Body of pancreas (tissue), 4 donors: ENCODE measurements around the gene KRTAP10-5. TPM values are rescaled to one million over a fixed set of nuclear protein-coding genes. Genes with fewer than 3 reads are reported as not detected.
"Not testable (repeated sequence)": the region's sequence is repeated elsewhere in the genome, so short reads cannot be mapped to it uniquely, and the experiment has no call there.

Experiments
- ATAC-seq: fragments of 150-250 bp; one replicate; pipeline ENCODE4 v1.9.1; 2016
- DNase-seq, 4 donors: peaks; one replicate each; pipeline ENCODE4 v3.0.0-alpha.2; 2019
- H3K27ac ChIP-seq, 4 donors: fragments of 200-600 bp; sonication (generic); 1 replicate in 3 of 4; 2 replicates in 1 of 4; pipeline versions ENCODE4 v1.5.1 to v1.6.1; 2016 to 2019; ENCODE audit warnings: mild to moderate bottlenecking in 1 of 4, mixed read lengths in 1 of 4, moderate library complexity in 1 of 4
- H3K27me3 ChIP-seq, 2 donors: fragments of 200-600 bp; sonication (generic); one replicate each; pipeline ENCODE4 v1.6.0; 2016; ENCODE audit warnings: mild to moderate bottlenecking in 1 of 2
- H3K36me3 ChIP-seq, 2 donors: fragments of 200-600 bp; sonication (generic); replicated peaks in 1 of 2; 2 replicates each; pipeline ENCODE4 v1.5.1; 2016; ENCODE audit warnings: low read depth in 2 of 2; ENCODE audit not compliant: insufficient read depth in 1 of 2
- H3K4me1 ChIP-seq: fragments of 200-600 bp; sonication (generic); one replicate; pipeline ENCODE4 v1.6.0; 2016
- H3K4me3 ChIP-seq, 2 donors: fragments of 200-600 bp; sonication (generic); 1 replicate in 1 of 2; 2 replicates in 1 of 2; pipeline ENCODE4 v1.5.1; 2016 to 2019
- H3K9me3 ChIP-seq, 3 donors: fragments of 200-600 bp; sonication (generic); 1 replicate in 2 of 3; 2 replicates in 1 of 3; pipeline ENCODE4 v1.5.1; 2016
- POLR2A ChIP-seq, 3 donors: fragments of 450-650 bp; IDR thresholded peaks; one replicate each; pipeline ENCODE4 v1.6.1; 2016; ENCODE audit warnings: antibody characterized with exemption in 3 of 3, mild to moderate bottlenecking in 2 of 3
- WGBS, 2 donors: methylation state at CpG; one replicate each; pipeline ENCODE4 v1.1.5; 2017; 5-methylcytosine and 5-hydroxymethylcytosine counted together
- intact Hi-C: fragments of 100-400 bp; cut with DNase I; formaldehyde crosslinking; loops from one replicate; pipeline ENCODE4 v1.15.1; 2023
- total RNA-seq, 2 donors: library from RNA; depleted of rRNA; stranded (reverse); fragments of >200 nt; gene quantifications; one replicate each; pipeline ENCODE4 v1.1.0, GENCODE V29; 2016
- TF ChIP-seq, protein P1 (sequence below), 7 experiments: fragments of 450-650 bp in 4 of 7; fragments of 200-600 bp in 3 of 7; sonication (generic) in 3 of 7; IDR thresholded peaks; one replicate each; pipeline ENCODE4 v1.5.1; 2016 to 2019; ENCODE audit warnings: antibody characterized with exemption in 7 of 7

KRTAP10-5 gene
- total RNA-seq, 2 donors from 2014 or later = not detected

- Histone ChIP-seq H3K27ac (no peak overlapping the region), H3K4me1 (no peaks in the 10 kb centered on the region), H3K4me3 (no peak overlapping the region), H3K9me3 (peaks cover 0 to 26% (median 0%) of the 10 kb centered on the region in 3 donors), H3K27me3 (no peaks in the 10 kb centered on the region), H3K36me3 (no peaks in the 10 kb centered on the region)
- TF ChIP-seq POLR2A (IDR thresholded peaks at IDR 0.05) = no peak
- TF ChIP-seq, protein P1, sequence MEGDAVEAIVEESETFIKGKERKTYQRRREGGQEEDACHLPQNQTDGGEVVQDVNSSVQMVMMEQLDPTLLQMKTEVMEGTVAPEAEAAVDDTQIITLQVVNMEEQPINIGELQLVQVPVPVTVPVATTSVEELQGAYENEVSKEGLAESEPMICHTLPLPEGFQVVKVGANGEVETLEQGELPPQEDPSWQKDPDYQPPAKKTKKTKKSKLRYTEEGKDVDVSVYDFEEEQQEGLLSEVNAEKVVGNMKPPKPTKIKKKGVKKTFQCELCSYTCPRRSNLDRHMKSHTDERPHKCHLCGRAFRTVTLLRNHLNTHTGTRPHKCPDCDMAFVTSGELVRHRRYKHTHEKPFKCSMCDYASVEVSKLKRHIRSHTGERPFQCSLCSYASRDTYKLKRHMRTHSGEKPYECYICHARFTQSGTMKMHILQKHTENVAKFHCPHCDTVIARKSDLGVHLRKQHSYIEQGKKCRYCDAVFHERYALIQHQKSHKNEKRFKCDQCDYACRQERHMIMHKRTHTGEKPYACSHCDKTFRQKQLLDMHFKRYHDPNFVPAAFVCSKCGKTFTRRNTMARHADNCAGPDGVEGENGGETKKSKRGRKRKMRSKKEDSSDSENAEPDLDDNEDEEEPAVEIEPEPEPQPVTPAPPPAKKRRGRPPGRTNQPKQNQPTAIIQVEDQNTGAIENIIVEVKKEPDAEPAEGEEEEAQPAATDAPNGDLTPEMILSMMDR (IDR thresholded peaks at IDR 0.05) = no peak
- ATAC-seq (no peak), DNase-seq (no peak)
- intact Hi-C loops = no loop called here
- 56 to 74% methylated on average over 4 of the region's 4 CpGs for WGBS, 2 donors
These were observed 31.1 kb upstream of the KRTAP10-5 start for GRCh38 chr21:44611551-44611950.

- 82 to 88% methylated on average over 6 to 7 of the region's 7 CpGs for WGBS, 2 donors
- H3K4me3 ChIP-seq, DNase-seq, ATAC-seq, intact Hi-C loops, H3K36me3 ChIP-seq, H3K4me1 ChIP-seq, H3K27ac ChIP-seq, H3K27me3 ChIP-seq: not testable (repeated sequence)
- peaks cover 0 to 26% (median 0%) of the 10 kb centered on the region in 3 donors for H3K9me3 ChIP-seq
These were observed 29.9 kb upstream of the KRTAP10-5 start for GRCh38 chr21:44610157-44610843.

GRCh38 chr21:44609193-44609592, 28.8 kb upstream of the KRTAP10-5 start:
- H3K9me3 ChIP-seq = peaks cover 0 to 26% (median 0%) of the 10 kb centered on the region in 3 donors
- no peaks in the 10 kb centered on the region for H3K27me3 ChIP-seq
- ATAC-seq (no peak), DNase-seq (no peak)
- no peaks in the 10 kb centered on the region for H3K4me1 ChIP-seq
- TF ChIP-seq, protein P1 (IDR thresholded peaks at IDR 0.05) = no peak
- TF ChIP-seq POLR2A (IDR thresholded peaks at IDR 0.05) = no peak
- no peaks in the 10 kb centered on the region for H3K36me3 ChIP-seq
- no peak overlapping the region for H3K4me3 ChIP-seq
- H3K27ac ChIP-seq = no peak overlapping the region
- intact Hi-C loops = no loop called here

GRCh38 chr21:44606495-44606894, 26.1 kb upstream of the KRTAP10-5 start:
- Histone ChIP-seq H3K27ac (no peak overlapping the region), H3K9me3 (peaks cover 0 to 22% (median 0%) of the 10 kb centered on the region in 3 donors), H3K36me3 (no peaks in the 10 kb centered on the region)

GRCh38 chr21:44603911-44604310, 23.5 kb upstream of the KRTAP10-5 start:
- no peak overlapping the region for H3K27ac ChIP-seq
- ATAC-seq (no peak), DNase-seq (no peak)
- 74 to 77% methylated on average over 8 of the region's 8 CpGs for WGBS, 2 donors
- H3K36me3 ChIP-seq = no peaks in the 10 kb centered on the region
- no peaks in the 10 kb centered on the region for H3K4me1 ChIP-seq
- H3K9me3 ChIP-seq = peaks cover 0 to 3% (median 0%) of the 10 kb centered on the region in 3 donors
- H3K27me3 ChIP-seq = no peaks in the 10 kb centered on the region
- H3K4me3 ChIP-seq = no peak overlapping the region
- intact Hi-C loops = no loop called here
- no peak for TF ChIP-seq POLR2A (IDR thresholded peaks at IDR 0.05)
- TF ChIP-seq, protein P1 (IDR thresholded peaks at IDR 0.05) = no peak

More at GRCh38 chr21:44606495-44606894, 26.1 kb upstream of the KRTAP10-5 start:
- H3K4me3 ChIP-seq = no peak overlapping the region
- intact Hi-C loops = no loop called here
- ATAC-seq (no peak), DNase-seq (no peak)
- WGBS, 2 donors = 57 to 62% methylated on average over 4 of the region's 4 CpGs
- TF ChIP-seq POLR2A (IDR thresholded peaks at IDR 0.05) = no peak
- TF ChIP-seq, protein P1 (IDR thresholded peaks at IDR 0.05) = no peak
- H3K4me1 ChIP-seq = no peaks in the 10 kb centered on the region
- no peaks in the 10 kb centered on the region for H3K27me3 ChIP-seq
